ENCODE results near the gene MPP1. TPM values are rescaled to one million over a fixed set of nuclear protein-coding genes. Genes with fewer than 3 reads are reported as not detected.

MPP1 gene
- total RNA-seq, 2 donors from 2014 or later = 30.2 to 32.8 TPM

DNA sequence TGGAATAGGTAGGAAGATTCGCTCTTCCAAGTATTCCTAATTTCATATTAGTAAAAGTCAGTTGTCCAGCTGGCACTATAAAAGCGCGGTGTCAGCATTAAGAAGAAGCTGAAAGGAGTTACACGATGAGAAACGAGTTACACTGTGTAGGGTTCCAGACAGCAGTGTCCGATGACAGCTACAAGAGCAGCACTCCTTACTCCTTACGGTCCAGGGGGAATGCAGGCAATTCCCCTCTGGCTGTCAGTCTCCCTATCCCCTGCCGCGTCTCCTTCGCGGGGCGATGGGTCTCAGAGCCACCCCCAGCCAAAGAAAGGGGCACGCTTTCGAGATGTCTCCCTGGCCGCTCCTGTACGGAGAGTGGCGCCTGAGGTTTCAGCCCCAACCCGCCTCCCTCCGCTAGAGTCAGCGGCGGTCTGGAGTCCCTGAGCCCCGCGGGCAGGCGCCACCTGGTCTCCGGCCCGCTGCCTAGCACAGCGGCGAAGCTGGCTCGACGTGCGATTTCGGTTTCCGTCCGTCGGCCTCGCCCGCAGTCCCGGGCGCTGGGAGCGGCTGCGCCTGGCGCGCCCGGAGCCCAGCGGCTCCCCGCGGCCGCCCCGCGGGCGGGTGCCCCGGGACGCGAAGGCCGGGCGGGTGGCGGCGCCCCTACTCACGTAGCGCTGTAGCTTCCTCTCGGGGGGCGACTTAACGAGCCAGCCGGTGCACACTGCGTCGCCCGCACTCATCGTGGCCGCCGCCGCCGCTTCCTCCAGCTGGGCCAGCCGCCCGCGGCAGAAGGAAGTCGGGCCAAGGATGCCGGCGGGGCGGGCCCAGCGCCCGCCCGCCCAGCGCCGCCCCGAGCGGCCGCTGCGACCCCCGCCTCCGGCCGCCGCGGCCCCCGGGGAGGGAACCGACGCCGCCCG is 54.7 kb downstream of the MPP1 start, which contains the start of gene GAB3:
GAB3 (minus strand) TSS at position 777 of the 902 bp plus-strand sequence; CDS start at position 725, 52 bp downstream.
- ATAC-seq = peak; percentile 79 to 83
- Mint-ChIP-seq H3K27ac (no peak within 1 kb of the TSS), H3K36me3 (no peaks in the 10 kb centered on the region), H3K9me3 (no peaks in the 10 kb centered on the region)
- DNase-seq (ENCODE audit: low spot score in 2 of 2) = peak; percentile 28 to 58

- Mint-ChIP-seq H3K27ac (no peak overlapping the region), H3K9me3 (no peaks in the 10 kb centered on the region)
Observed at GRCh38 chrX:154749856-154750255, 55.4 kb downstream of the MPP1 start.

DNA sequence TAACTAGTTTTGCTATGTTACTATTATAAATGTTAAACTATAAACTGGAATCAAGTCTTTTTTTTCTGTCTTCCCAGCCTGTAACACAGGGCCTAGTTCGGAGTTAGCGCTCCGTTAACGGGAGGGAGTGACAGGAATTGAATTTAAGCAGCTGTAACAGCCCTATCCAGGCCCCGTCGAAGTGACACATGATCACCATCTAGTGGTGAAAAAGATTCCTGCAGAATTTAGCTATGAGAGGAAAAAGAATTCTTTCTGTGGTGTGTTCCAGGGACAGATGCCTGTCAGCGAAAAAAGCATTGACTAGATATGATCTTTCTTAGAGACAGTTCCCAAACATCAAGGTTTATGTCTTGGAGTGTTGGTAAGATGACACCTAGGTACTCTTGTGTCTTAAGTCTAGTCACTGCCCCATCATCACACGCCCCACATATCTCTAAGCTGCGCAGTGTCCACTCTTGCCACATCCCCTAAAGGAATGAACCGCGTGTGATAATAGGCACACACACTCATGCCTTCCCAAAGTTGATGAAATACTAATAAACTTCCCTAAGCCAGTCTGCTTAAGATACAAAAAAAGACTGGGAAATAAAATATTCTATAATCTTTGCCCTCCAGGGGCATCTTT is 56.5 kb downstream of the MPP1 start:
- DNase-seq (ENCODE audit: low spot score in 2 of 2) (peak in 1 of 2 donors; percentile 60), ATAC-seq (peak; percentile 67 to 68)
- Mint-ChIP-seq H3K36me3 (no peaks in the 10 kb centered on the region), H3K27ac (no peak overlapping the region), H3K9me3 (no peaks in the 10 kb centered on the region)

More at GRCh38 chrX:154749856-154750255, 55.4 kb downstream of the MPP1 start:
- DNase-seq (ENCODE audit: low spot score in 2 of 2) (no peak), ATAC-seq (no peak)
- no peaks in the 10 kb centered on the region for H3K36me3 Mint-ChIP-seq

DNA sequence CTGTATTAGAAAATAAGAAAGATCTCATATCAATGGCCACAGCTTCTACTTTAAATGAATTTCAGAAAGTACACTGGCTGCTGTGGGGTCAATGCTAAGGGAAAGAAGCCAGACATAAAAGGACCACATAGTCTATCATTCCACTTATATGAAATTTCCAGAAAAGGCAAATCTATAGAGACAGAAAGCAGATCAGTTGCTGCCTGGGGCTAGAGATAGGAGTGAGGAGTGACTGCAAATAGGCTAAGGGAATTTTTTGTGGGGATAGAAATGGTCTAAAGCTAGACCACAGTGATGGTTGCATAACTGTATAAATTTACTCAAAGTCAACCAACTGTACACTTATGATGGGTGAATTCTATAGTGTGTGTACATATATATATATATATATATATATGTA is 62.7 kb downstream of the MPP1 start:
- H3K27ac Mint-ChIP-seq = no peak overlapping the region
- H3K36me3 Mint-ChIP-seq = no peaks in the 10 kb centered on the region
- DNase-seq (ENCODE audit: low spot score in 2 of 2) (no peak), ATAC-seq (no peak)
- H3K9me3 Mint-ChIP-seq = no peaks in the 10 kb centered on the region

GRCh38 chrX:154739952-154740465 is 65.3 kb downstream of the MPP1 start:
- ATAC-seq = no peak
- Mint-ChIP-seq H3K36me3 (peaks cover 0 to 9% of the 10 kb centered on the region in 2 donors), H3K27ac (no peak overlapping the region)

DNA sequence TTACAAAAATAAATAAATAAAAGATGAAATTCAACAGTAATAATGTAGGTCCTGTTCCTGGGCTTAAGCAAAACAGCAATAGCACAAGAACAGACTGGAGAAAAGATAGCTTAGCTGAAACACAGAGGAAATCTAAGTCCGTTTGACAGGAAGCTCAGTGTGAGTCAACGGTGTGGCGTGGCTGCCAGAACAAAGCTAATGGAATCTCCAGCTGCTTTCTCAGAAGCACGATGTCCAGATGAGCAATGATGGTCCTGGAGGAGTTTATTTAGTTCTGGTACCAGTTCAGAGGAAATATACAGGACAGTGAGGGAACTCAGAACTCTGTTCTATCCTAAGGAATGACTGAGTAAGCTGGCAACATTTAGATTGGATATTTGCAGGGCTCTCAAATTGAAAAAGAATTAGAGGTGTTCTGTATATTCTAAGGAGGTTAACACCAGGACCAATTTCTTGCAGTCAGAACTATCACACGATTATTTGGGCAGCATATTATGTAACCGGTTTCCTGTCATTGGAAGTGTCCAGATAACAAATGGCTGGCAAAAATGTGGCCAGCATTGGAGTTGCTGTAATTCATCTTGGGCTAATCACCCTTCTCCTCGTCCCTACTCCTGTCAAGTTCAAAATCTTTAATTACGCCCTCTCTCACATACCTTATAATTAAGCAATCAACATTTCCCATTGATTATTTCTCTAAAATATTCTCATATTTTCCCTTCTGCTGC is 67.1 kb downstream of the MPP1 start:
- peak in 1 of 2 donors; percentile 76 for ATAC-seq
- H3K27ac Mint-ChIP-seq = no peak overlapping the region
- H3K9me3 Mint-ChIP-seq = no peaks in the 10 kb centered on the region
- DNase-seq (ENCODE audit: low spot score in 2 of 2) = no peak
- H3K36me3 Mint-ChIP-seq = peaks cover 0 to 9% of the 10 kb centered on the region in 2 donors

More at GRCh38 chrX:154739952-154740465, 65.3 kb downstream of the MPP1 start:
- no peaks in the 10 kb centered on the region for H3K9me3 Mint-ChIP-seq
- no peak for DNase-seq (ENCODE audit: low spot score in 2 of 2)

DNA sequence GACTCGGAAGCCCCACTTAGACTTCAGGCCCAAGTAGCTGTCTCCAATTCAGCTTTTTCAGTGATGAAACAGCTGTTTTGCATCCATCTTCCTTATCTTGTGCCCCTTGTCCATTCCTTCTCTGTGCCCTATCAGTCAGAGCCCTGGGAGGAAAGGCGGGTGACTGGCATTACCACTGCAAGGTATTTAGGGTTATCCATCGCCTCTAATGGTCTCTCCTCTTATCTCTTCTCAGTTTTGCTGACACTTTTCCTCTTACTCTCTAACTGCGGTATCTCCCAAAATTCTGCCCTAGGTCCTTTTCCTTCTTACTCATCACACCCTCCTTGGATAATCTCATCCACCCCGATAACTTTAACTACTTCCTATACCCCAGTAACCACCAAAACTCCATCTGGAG is 68.1 kb downstream of the MPP1 start:
- DNase-seq (ENCODE audit: low spot score in 2 of 2) (no peak), ATAC-seq (no peak)
- no peaks in the 10 kb centered on the region for H3K9me3 Mint-ChIP-seq
- peaks cover 0 to 9% of the 10 kb centered on the region in 2 donors for H3K36me3 Mint-ChIP-seq
- peak overlapping the region in 1 of 2 donors; percentile 48 for H3K27ac Mint-ChIP-seq

DNA sequence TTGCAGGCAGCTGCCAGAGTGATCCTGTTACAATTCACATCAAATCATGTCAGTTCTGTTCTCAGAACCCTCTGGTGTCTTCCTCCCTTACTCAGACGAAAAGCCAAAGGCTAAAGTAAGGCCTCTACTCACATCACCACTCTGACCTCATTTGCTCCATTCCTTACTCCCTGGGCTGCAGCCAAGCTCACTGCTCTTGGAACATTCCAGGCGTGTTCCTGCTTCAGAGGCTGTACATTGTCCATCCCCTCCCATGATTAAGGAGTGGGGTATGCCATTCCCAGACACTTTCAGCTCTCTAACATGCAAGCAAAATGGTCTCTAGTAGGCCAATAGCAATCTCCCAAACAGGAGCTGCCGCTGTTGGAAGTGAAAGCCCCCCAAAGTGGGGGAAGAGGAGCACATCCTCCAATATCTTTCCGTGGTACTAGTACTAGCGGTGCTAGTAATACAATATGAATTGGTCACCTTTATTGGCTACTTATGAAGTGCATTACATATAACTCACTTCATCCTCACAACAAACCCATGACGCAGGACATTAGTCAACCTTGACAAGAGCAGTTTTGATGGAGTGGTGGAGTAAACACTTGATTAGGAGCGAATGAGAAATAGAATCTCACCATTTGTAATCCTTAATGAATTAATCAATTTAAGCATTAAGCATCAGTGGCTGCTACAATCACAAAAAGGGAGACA is 69.4 kb downstream of the MPP1 start:
- Mint-ChIP-seq H3K9me3 (no peaks in the 10 kb centered on the region), H3K36me3 (peaks cover 0 to 9% of the 10 kb centered on the region in 2 donors), H3K27ac (peak overlapping the region; percentile 11 to 87)
- no peak for DNase-seq (ENCODE audit: low spot score in 2 of 2)
- no peak for ATAC-seq

- ATAC-seq = peak; percentile 49 to 73
- DNase-seq (ENCODE audit: low spot score in 2 of 2) = no peak
- H3K27ac Mint-ChIP-seq = peak overlapping the region; percentile 17 to 78
- peaks cover 0 to 9% of the 10 kb centered on the region in 2 donors for H3K36me3 Mint-ChIP-seq
- H3K9me3 Mint-ChIP-seq = no peaks in the 10 kb centered on the region
Observed at GRCh38 chrX:154734061-154734781, 71.1 kb downstream of the MPP1 start.

DNA sequence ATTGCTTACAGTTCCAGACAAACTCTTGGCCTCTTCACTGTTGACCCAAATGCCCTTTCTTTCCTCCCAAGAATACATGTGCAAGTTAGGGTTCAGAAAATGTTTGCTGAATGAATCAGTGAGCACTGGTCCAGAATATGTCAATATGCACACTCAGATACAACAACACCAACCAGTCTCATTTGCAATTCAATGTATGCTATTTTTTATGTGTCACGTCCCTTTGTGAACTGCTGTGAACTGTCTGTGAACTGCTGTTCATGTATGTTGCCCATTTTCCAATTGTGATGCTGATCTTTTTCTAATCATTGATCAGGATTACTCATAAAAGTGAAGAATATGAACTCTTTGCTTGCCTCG is 72.2 kb downstream of the MPP1 start:
- Mint-ChIP-seq H3K36me3 (peaks cover 0 to 9% of the 10 kb centered on the region in 2 donors), H3K27ac (peak overlapping the region in 1 of 2 donors; percentile 26), H3K9me3 (no peaks in the 10 kb centered on the region)
- DNase-seq (ENCODE audit: low spot score in 2 of 2) (no peak), ATAC-seq (peak; percentile 15 to 72)

- H3K27ac Mint-ChIP-seq = peak overlapping the region in 1 of 2 donors; percentile 26
- peaks cover 0 to 9% of the 10 kb centered on the region in 2 donors for H3K36me3 Mint-ChIP-seq
- ATAC-seq (peak; percentile 20 to 37), DNase-seq (ENCODE audit: low spot score in 2 of 2) (no peak)
- H3K9me3 Mint-ChIP-seq = no peaks in the 10 kb centered on the region
Observed at GRCh38 chrX:154732421-154733065, 72.7 kb downstream of the MPP1 start.

DNA sequence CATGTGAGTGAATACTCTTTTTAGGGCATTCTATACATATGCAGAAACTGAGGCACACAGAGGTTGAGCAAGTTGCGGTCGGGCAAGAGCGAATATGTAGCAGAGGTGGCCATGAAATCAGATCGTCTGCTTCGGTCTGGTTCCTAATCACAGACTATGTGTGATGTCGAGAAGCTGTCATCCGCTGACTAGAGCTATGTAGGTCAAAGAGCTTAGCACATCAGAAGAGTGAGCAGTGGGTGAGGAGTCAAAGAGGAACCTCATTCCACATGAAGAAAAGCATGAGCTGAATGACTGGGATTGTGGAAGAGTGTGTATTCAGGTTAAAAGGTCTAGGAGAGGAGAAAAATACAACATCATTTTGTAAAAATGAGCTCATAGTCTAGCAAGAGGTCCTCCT is 73.4 kb downstream of the MPP1 start:
- ATAC-seq (no peak), DNase-seq (ENCODE audit: low spot score in 2 of 2) (no peak)
- Mint-ChIP-seq H3K9me3 (peaks cover 0 to 4% of the 10 kb centered on the region in 2 donors), H3K27ac (no peak overlapping the region), H3K36me3 (peaks cover 0 to 2% of the 10 kb centered on the region in 2 donors)

GRCh38 chrX:154731184-154731583 is 74.1 kb downstream of the MPP1 start:
- Mint-ChIP-seq H3K9me3 (peaks cover 0 to 4% of the 10 kb centered on the region in 2 donors), H3K36me3 (no peaks in the 10 kb centered on the region), H3K27ac (no peak overlapping the region)
- no peak for ATAC-seq
- no peak for DNase-seq (ENCODE audit: low spot score in 2 of 2)

DNA sequence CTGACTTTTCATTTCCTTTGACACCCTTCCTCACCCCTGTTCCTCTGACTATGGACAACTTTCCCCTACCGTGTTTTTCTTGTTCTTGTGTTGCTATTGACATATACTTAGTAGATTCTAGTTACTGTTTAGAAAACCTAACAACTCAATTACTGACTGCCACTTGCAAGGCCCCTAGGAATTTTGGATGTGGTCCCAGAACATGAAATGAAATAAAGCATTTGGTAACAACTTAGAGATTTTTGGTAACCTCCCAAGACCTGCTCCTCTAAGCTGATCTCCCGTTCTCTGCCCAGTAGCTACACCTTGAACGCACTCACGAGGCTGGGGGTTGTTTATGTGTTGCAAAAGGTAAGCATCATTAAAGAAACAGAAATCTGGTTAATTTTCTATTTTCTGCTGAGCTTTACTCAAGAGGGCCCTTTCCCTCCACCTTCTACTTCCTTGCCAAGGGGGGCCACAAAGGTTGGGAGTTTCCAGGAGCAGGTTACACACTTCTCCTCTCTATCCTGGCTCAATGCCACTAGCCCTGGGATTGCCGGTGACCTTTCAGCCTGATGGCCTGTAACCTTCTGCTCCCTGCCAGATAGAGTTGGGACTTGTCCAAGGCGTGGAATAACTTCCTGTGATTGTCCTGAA is 74.9 kb downstream of the MPP1 start:
- no peak for DNase-seq (ENCODE audit: low spot score in 2 of 2)
- Mint-ChIP-seq H3K36me3 (no peaks in the 10 kb centered on the region), H3K9me3 (peaks cover 0 to 4% of the 10 kb centered on the region in 2 donors), H3K27ac (no peak overlapping the region)
- no peak for ATAC-seq

- Mint-ChIP-seq H3K9me3 (peaks cover 0 to 4% of the 10 kb centered on the region in 2 donors), H3K27ac (no peak overlapping the region), H3K36me3 (no peaks in the 10 kb centered on the region)
- ATAC-seq (no peak), DNase-seq (ENCODE audit: low spot score in 2 of 2) (no peak)
Observed at GRCh38 chrX:154729439-154729838, 75.8 kb downstream of the MPP1 start.

Measured in activated naive CD4-positive, alpha-beta T cell treated with anti-CD3 and anti-CD28 coated beads, Interleukin-2, amount 50 U/mL, for 72 hours (primary cell).